Occipital lobe (tissue), 2 donors: Measurements from ENCODE around the gene UBL4B. TPM values are rescaled to one million over a fixed set of nuclear protein-coding genes. Genes with fewer than 3 reads are reported as not detected.

Experiments used
- DNase-seq: peaks from one replicate; lab custom pipeline; 2025; lab: John Stamatoyannopoulos, UW
- total RNA-seq: library from RNA; depleted of rRNA; stranded (reverse); fragments of >200 nt; gene quantifications from one replicate; pipeline ENCODE4 v1.2.3, GENCODE V29; 2014

The UBL4B gene
- total RNA-seq, 1 donor from 2014 or later, result not detected

DNA sequence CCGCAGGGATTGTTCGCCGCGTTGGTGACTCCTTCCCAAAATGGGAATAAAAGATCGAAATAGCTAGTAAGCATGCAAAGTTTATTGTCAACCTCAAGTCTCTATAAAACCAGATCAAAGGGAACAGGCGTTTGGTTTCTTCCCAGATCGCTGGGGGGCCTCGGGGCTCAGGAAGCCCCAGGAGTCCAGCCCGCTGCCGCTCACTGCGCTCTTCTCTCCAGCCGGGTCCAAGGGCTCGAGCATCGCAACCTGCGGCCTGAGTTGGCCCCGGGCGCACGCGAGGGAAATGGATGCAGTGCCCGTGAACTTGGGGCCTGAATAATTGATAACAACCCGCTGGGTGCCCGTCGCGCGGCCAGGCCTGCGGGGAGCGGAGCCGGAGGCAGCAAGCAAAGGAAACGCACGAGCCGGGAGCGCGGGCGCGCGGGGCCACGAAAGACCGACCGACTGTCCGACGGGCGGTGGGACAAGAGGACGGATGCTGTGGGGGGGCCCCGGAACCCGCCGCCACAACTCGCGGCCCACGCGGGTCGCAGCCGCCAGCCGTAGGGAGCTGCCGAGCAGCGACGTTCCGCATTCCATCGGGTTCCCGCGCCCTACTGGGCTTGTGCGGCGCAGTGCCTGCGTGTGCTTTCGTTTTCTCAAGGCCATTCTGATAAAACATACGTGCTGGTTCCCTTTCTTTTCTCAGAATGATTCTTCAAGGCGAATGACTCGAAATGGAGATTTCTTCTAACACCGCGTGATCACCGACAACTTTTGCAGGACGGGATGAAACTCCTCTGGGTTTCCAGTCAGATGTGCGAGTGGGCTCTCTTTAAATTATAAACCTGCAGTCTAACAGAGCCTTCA lies 27.8 kb upstream of the UBL4B start:
- DNase-seq, result no peak

DNA sequence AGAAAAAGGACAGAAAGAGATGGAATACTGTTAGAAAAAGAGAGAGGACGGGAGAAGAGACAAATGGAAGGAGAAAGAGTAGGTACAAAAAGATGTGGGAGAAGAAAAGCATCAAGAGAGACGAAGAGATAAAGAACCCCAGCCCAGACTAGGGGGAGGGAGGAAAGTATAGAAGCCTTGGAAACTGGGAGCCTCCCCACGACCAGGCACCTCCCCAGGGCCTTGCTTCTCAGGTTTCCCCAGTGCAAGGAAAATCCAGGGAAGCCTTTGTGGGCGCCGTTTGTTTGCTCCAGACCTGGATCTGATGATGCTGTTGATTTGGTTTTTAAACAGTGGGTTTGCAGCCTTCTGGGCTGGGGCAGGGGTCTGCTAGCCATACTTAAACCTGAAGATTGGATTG lies 26.6 kb upstream of the UBL4B start:
- no peak for DNase-seq

DNA sequence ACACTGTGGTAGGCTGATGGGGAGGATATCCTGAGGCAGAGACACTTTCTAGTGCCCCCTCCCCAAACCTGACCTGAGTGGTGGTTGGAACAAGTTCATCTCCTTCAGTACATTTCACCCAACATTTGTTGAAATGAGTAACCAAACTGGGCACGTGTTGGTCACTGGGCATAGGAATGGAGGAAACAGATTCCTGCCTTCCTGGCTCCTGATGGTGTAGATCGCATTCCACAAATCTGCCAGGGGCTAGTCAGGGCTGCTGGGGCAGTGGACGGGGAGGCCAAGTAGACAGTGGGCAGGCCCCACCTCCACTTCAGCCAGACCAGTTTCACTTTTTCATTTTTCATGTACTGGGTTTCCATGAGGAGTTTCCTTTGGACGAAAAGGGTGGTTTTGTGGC lies 25.3 kb upstream of the UBL4B start:
- no peak for DNase-seq

DNA sequence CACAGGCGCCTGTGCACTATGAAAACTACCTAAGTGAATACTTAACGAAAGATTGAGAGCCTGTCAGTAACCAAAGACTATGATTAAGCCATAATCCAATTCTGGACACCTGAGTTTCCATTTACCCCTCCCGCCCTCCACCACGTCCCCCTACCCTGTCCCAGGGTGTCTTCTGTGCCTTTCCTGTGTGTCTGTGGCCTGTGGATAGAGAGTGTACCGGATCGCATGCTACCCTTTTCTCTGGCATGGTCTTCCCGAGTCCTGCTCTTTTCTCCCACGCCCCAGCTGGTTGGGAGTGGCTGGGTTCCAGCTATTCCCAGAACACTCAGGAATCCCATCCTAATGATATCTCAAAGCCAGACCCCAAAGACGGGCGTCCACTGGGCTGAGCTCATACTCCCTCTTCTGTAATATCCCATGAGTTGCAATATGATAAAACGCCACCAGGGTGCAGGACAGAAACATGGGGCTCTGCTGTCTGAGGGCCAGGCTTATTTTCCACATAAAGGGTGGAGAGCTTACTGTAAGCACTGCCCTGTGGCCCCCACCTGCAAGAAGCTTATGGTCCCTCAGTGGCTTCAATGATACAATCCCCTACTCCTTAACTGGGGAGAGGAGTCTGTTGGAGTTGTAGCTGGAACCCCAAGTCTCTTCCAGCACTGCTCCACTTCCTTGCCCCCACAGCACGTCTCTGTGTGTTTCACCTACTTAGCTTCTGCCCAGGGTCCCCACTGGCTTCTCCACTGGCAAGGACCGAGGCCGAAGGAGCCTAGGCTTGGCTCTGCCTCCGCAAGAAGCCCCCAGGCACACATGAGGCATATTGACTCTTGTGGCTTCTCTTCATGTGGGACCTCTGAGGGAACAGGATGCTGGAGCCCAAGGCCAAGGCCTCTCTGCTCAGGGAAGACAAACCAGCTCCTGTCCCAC lies 24.2 kb upstream of the UBL4B start:
- DNase-seq, result no peak

DNA sequence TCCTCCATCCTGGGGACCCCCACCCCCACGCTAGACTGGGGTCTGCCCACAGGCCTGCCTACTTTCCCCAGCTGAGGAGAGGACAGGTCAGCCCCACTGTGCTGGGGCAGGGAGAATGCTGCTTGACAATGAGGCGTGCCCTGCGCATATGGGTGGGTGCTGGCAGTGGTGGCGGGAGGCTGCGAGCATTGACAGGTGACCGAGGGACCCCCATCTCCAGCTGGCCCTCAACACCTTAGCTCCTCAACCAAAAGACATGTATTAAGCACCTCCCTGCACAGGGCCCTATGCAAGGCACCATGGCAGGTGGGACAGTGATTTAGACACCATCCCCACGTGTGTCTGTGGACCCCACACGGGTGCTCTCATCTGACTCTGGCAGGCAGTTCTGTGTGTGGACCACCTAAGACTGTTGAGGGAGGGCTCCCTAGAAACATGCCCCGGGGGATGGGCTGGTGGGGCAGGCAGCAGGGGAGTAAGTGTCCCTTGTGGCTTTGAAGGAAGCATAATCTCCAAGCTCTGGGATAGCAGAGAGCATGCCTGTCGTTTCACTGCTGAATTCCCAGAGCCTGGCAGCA lies 23.4 kb upstream of the UBL4B start:
- DNase-seq, result no peak

DNA sequence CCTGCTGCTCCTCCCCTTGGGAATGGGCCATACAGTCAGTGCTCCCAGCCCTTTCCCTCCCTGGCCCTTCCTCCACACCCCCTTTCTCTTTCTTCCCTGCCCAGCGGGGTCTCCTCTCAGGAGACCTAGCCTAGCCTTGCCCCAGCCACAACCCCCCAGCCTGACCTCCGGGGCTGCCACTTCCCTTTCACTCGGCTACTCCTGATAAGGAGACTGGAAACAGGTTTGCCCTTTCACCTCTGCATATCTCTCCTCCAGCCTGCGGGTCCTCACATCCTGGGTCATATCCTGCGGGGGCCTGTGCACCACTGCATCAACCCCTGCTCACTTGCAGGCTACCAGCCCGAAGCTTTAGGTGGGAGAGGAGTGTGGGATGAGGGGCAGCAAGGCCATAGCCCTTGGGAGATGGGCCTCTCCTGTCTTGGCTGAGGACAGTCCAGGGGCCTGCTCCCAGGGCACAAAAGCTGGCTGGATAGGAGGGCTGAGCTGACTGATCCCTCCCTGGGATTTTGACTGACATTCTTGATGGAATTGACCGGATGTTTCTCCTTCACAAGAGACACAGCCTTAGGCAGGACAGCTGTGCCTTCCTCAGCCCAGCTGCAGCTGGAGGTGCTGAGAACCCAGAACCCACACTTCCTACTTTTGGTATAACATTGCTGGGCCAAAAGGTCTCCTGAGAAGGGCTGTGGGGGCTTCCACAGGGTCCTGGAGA lies 22.5 kb upstream of the UBL4B start:
- no peak for DNase-seq

DNA sequence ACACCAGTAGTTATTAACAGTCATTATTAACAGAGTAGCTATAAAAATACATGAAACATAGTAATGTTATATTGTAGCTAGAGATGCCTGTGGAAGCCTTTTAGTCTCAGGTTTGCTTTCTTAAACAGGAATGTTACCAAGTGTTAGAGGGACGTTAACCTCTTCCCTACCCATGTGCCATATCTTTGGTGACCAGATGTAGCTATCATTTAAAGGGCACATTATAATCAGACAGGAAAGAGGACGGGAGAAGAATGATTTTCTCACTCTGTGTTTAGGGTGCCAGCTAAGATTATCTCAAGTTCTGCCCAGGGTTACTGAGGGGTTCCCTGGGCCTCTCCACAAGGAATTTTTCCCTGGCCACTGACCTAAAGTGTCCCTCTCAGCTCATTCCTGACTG lies 20.9 kb upstream of the UBL4B start:
- DNase-seq, result no peak

DNA sequence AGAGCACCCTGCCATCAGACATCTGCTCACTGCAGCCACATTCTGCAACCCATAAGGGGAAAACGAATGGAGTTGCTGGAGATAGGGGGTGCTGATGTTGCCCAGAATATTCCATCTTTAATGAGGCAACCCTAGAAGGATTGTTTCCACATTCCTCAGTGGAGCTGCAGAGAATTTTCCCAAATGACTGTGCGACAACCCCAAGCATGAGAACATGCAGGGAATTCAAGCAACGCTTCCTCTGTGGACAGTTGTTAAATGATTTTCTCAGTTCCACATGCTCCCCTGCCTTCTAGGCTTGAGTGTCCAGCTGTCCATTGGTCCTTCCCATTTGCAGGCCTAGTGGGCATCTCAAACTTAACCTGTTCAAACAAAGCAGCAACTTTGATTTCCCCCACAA lies 20.5 kb upstream of the UBL4B start:
- no peak for DNase-seq

DNA sequence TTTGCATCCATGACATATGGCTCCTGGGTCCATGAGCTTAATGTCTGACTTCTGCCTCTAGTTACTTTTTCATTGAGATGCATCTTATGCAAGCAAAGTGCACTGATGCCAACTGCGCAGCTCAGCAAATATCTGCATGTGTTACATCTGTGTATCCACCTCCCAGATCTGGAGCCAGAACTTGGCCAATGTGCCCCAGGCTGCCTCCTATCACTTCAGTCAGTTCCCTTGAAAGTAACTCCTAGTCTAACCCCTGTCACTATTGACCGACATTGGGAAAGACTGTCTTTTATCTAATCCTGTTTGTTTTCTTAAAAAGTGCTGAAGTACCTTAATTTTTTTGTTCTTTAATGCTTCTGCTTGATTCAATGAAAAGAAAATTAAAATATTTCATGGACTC lies 19.3 kb upstream of the UBL4B start:
- DNase-seq, result no peak

DNA sequence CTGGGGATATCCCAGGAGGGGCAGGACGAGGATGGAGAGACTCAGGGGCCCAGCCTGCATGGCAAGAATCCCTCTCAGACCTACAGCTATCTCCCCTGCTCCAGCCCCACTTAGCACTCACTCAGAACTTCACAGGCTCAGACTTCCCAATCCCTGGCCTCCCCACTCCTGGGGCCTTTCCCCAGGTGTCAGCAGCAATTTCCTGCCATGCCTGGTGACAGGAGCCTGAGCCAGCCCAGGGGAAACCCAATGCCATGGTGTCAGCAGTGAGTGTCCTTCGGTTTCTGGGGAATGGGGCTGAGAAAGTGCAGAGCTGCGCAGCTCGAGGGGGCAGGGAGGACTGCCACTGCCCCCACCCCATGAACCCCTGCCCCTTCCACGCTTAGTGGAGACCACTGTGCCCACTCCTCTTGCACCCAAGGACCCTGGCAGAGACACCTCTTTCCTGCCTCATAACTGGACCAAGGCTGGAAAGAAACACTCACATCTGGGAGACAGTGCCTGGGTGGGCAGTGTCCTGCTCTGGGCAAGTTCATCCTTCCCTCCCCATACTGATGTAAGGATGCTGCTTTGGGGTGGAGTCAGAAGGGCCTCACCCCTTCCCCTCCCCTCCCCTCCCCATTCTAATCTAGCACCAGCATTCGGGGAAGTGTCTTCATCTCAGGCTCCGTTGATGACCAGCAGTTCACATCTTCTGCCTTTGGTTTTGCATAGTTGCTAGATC lies 17.1 kb upstream of the UBL4B start:
- no peak for DNase-seq

DNA sequence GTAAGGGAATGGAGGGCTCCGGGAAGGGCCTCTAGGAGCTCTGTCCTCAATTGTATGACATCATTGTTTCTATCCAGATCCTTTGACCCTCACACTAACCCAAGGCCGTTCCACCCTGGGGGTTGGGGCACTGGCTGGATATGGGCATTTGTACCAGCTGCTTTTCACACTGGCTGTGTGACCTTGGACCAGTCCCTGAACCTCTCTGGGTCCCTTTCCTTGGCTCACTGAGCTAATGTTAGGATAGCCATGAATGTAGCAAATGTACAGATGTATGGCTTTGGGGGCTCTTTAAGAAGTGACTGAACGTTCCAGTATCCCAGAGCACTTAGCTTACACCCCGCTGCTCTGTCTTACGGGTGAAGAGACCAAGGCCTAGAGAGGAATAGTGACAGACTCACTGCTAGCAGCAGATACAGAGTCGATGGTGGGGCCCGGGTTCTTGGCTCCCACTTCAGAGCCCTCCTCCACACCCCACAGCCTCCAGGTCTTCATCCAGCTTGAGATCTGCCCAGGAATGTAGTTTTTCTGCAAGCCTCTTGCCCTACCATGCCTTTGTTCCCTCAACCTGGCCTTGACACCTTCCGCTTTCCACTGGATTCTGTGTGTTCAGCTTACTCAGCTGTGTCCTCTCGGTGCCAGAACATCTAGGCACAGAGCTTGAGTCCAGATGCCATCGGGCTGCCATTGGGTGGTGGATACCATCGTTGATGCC lies 14.6 kb upstream of the UBL4B start:
- no peak for DNase-seq

DNA sequence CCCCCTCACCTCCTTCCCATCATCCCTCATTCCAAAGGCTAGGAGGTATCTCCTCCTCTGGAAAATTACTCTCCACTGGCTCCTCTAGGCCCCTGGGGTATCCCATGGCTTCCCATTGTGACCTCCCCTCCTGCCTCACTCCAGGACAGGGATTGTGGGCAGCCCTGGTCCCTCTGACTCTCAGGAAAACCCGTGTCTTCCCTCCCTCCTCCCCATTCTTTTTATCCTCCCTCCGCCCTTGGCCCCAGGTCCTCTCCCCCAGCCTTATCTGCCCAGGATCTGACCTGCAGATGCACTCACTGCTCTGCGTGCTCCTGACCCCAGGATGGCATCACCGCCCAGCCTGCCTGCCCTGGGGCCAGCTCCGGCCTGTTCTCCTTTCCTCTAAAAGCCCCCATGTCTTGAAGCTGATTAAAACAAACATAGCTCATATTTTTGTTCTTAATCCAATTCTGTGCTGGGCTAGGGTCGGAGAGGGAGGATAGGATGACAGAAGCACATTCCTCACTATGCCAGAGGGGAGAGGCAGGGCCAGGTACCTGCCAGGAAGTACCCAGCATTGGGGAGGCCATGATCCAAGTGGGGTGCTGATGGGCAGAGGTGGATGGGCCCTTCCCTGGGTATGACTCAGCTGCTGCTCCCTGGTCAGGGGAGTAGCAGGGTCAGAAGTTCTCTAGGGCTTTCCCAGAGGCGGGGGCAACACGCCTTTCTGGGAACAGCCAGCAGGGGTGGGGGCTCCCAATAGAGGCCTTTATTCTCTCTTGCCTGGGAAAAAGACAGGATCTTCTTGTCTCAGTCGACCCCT lies 13.8 kb upstream of the UBL4B start:
- no peak for DNase-seq

DNA sequence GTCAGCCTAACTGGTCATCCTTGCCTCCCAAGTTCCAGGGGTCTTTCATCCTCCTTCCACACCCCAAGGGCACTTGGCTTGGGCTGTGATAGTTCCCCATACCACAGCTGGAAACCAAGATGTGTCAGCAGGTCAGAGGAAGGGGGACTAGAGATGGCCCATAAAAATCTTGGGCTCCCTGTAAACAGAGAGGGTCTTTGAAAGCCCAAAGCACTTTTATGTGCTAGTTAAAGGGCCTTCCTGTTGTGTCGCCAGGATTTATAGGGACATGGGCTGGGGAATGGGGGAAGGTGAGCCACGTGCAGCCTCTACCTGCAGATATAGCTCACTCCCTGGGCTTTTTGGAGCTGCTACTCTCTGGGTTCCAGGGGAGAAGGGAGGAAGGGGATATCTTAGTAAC lies 11.9 kb upstream of the UBL4B start:
- DNase-seq, result no peak

DNA sequence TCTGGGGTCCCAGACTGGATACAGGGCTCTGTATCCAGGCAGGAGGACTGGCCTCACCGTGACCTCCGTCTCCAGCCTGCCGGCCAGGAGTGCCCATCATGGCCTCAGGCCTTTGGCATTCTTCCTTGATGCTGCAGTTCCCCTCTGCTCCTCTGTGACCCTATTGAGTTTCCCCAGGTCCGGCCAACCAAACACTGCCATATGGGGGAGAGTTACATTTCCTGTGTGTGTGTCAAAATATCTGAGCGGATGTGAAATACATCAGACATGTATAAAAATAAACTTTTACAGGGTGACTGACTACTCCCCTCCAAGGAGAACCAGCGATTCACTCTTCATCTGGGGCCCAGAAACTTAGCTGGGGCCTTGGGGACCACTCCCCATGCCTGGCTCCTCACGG lies 10.2 kb upstream of the UBL4B start:
- no peak for DNase-seq

DNA sequence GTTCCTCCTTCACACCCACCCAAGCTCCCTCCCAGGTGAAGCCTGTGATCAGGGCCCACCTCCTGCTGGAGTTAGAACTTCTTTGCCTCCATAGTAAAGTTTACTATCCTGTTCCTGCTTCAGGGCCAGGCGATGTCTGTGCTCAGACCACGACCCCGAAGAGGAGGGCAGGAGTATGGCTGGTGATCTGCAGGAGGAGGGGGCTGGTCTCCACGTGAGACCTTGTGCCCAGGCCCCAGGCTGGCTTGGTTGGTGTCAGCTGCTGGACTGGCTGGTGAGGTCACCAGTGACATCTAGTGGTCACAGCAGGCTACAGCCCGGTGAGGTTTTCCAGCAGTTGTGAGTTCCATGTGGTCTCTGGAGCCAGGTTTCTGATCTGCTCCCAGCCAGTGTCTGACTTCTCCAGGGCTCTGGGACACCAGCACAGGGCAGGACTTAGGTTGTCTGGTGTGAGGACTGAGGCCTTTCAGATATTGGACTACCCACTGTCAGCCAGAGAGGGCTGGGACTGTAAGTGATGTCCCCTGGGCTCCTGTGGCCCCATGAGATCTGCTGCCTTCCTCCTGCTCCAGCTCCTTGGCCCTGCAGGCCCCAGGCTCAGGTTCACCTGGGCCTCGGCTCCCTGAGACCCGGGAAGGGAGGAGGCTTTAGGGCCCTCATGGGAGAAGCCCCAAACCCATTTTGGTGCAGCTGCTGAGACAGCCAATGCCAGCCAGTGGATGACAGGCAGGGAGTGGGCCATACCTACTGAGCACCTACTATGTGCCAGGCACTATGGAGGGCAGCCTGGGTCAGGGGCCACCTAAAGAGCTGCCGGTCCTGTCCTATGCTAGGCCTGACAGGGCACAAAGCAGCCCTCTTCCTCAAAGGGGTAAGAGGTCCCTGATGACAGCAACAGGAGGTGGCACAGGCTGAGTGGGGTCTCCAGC lies 6.0 kb upstream of the UBL4B start:
- DNase-seq, result peak; percentile 43

DNA sequence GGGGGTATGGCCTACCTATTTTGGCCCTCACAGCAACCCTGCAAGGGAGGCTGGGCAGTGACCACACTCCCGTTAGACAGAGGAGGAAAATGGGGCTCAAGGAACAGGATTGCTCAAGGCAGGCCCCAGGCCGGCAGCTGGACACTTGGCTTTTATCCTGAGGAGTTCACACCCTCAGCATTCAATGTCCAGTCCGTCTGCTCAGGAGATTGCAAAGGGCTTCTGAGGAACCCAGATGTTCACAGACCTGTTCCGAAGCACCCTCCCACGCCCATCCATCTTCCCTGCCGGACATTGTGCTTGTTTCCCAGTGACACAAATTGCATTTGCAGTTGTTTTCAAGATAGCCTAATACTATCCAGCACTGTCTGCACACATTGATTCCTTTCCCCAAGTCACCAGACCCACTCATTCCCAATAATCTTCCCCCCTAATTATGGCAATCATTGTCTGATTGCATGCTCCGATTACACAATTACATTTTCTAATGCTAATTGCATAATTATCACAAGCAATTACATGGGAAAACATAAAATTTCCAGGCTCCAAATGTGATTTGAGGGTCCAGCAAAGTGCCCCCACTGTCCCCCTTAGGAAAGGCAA lies 4.3 kb upstream of the UBL4B start:
- DNase-seq, result no peak

DNA sequence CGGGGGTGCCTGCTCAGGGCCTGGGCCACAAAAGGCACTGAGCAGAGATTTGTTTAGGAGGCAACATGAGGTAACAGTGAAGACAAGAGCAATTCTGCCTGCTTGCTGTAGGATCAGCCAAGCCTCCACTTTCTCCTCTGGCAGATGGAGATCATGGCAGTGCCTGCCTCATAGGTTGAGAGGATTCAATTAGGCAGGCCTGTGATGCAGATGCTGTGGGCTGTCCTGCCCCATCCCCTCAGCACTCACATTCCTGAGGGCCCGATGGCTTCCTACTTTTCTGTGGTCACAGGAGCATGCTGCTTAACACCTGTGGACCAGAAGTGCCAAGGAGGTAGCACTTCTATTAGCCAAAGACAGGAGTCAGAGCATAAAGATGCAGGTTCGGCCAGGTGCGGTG lies 1.2 kb upstream of the UBL4B start:
- no peak for DNase-seq

DNA sequence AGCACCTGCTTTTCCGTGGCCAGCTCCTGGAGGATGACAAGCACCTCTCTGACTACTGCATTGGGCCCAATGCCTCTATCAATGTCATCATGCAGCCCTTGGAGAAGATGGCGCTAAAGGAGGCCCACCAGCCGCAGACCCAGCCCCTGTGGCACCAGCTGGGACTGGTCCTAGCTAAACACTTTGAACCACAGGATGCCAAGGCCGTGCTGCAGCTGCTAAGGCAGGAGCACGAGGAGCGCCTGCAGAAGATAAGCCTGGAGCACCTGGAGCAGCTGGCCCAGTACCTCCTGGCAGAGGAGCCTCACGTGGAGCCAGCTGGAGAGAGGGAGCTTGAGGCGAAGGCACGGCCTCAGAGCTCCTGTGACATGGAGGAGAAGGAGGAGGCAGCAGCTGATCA lies 413 bp downstream of the UBL4B start:
- no peak for DNase-seq
